ENCODE measurements around the gene MESP1.

Gene MESP1

DNA sequence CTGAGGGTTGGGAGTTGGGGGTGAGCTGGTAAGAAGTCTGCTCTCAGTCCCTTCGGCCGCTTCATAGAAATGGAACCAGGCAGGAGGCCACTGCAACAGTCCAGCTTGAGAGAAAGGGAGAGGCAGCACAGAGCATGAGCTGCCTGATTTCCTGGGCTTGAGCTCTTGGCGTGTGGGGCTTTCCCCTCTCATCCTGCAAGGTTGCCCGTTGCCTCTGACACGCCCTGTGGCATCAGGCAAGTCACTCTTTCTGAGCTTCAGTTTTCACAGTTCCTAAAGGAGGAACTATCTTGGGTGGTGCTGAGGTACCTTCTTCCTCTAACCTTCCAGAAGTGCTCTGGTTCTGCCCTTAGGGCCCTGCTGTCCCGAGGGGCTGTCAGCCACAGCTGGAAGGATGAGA, 30.0 kb upstream of the MESP1 start:
- DNase-seq (ENCODE audit: low read depth in 2 of 2, low spot score in 1 of 2), result no peak

DNA sequence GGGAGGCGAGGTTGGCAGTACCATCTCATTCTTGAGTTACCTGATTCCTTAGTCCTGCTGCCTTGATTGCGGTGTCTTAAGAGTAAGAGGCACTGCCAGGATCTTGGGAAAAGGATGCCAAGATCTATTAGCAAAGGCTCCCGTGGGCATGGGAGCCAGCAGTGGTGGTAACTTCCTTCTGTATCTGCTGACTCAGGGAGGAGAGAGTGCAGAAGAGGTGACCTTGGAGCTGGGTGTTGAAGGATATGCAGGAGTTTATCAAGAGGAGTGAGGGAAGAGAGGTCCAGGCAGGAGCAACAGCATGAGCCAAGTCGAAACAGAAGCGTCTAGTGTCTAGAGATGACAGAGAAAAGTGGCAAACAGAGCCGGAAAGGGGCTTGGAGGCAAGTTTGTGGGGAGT, 29.6 kb upstream of the MESP1 start:
- DNase-seq (ENCODE audit: low read depth in 2 of 2, low spot score in 1 of 2), result no peak

DNA sequence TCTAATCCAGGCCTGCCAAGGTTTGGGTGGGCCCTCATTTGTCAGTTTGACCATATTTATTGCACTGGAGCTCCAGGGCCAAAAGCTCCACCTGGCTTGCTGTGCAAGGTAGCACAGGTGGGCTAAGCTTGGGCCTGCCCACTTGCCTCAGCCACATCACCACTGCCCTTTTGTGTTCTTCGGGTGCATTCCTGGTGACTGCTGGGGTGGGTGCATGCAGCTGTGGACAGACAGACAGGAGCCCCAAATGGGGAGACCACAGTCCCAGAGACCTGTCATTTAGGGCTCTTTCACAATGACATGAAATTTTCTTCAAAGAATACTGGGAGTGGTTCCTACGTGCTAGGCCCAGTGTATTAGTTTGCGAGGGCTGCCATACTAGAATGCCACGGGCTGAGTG, 27.8 kb upstream of the MESP1 start:
- no peak for DNase-seq (ENCODE audit: low read depth in 2 of 2, low spot score in 1 of 2)

DNA sequence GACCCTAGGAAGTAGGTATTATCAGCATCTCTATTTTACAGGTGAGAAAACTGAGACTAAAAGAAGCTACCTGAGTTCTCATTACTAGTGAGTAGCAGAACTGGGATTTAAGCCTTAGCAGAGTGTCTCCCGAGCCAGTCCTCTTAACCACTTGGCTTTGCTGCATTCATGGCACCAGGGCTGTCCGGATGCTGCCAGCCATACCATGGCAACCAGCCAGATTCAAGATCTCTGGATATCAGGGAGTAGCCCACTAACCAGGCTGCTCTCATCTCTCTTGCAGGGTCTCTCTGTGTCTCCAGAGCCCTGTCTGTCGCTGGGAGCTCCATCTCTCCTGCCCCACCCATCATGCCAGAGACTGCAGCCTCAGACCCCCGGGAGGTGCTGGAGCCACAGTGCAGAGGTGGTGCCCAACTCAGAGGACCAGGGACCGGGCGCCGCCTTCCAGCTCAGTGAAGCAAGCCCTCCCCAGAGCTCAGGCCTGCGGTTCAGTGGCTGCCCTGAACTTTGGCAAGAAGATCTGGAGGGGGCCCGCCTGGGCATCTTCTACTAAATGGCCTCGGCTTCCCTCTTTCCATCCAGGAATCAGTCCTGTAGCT, 26.8 kb upstream of the MESP1 start:
- no peak for DNase-seq (ENCODE audit: low read depth in 2 of 2, low spot score in 1 of 2)

DNA sequence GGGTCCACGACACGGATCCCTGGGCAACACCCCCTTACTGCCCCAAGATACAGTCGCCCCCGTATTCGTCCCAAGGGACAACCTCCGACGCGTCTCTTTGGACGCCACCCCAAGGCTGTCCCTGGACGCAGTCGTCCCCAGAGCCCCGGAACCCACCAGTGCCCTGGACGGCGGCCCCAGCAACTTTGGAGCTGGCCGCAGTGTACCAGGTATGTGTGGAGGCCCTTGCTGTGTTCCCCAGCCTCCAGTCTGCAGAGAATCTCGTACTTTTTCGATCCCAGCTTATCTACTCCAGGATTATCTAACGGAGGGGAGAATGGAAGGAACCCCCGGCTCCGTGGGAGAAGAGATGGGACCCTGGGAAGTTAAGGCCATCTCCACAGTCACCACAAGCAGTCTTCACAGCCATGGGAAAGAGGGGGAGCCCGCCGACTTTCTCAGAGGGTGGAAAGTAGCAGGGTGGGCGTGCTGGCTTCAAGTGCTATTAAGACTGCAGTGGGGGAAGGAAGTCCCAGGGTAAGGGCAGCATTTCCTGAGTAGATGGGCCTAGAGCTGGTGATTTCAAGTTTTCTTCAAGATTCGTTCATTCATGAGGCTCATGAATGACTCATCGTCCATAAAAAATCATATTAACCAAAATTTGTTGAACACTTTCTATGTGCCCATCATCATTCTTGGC, 26.2 kb upstream of the MESP1 start:
- no peak for DNase-seq (ENCODE audit: low read depth in 2 of 2, low spot score in 1 of 2)

DNA sequence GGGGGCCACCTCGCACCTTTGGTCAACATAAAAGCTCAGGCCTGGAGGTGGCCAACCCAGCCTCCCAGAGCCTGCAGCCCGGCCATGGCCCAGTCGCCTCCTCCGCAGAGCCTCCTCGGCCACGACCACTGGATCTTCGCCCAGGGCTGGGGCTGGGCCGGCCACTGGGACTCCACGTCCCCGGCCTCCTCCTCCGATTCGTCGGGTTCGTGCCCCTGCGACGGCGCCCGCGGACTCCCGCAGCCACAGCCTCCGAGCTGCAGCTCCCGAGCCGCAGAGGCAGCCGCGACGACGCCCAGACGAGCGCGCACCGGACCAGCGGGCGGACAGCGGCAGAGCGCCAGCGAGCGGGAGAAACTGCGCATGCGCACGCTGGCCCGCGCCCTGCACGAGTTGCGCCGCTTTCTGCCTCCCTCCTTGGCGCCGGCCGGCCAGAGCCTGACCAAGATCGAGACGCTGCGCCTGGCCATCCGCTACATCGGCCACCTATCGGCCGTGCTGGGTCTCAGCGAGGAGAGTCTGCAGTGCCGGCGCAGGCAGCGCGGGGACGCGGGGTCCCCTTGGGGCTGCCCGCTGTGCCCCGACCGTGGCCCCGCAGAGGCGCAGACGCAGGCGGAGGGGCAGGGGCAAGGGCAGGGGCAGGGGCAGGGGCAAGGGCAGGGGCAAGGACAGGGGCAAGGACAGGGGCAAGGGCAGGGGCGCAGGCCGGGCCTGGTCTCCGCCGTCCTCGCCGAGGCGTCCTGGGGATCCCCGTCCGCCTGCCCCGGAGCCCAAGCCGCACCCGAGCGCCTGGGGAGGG, 25.4 kb upstream of the MESP1 start, which contains the start of gene MESP2:
TSS of gene MESP2 (plus strand) at position 59 of the 799 bp plus-strand sequence. CDS start at position 85, 26 bp downstream.
- DNase-seq (ENCODE audit: low read depth in 2 of 2, low spot score in 1 of 2), result no peak

DNA sequence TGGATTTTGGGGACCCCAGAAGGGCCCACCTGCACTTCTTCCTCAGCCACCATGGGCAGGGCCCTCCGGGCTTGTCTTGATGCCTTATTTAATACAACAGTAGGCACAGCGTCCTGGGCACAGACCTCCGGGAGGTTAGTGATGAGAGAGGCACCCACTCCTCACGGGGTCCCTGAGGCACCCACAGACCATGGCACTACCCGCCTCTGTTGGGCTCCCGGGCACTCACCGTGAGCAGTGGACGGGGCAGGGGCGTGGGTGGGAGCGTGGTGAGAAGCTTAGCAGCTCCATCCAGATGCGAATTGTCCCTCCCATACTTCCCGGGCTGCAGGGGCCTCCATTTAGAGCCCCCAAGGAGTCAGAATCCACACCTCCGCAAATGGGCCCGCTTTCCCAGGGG, 24.8 kb upstream of the MESP1 start:
- no peak for DNase-seq (ENCODE audit: low read depth in 2 of 2, low spot score in 1 of 2)

DNA sequence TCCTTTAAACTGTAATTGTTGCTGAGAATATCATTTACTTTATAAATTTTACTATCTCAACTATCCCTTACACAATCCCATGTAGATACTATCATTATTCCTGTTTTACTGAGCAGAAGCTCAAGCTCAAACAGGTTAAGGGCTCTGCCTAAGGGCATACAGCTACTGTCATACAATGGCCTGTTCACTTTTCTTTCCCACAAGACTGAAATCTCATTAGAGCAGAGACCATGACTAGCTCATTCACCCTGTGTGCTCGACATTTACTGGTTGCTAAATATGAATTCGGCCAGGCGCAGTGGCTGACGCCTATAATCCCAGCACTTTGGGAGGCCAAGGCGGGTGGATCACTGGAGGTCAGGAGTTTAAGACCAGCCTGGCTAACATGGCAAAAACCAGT, 23.4 kb upstream of the MESP1 start:
- DNase-seq (ENCODE audit: low read depth in 2 of 2, low spot score in 1 of 2), result no peak

DNA sequence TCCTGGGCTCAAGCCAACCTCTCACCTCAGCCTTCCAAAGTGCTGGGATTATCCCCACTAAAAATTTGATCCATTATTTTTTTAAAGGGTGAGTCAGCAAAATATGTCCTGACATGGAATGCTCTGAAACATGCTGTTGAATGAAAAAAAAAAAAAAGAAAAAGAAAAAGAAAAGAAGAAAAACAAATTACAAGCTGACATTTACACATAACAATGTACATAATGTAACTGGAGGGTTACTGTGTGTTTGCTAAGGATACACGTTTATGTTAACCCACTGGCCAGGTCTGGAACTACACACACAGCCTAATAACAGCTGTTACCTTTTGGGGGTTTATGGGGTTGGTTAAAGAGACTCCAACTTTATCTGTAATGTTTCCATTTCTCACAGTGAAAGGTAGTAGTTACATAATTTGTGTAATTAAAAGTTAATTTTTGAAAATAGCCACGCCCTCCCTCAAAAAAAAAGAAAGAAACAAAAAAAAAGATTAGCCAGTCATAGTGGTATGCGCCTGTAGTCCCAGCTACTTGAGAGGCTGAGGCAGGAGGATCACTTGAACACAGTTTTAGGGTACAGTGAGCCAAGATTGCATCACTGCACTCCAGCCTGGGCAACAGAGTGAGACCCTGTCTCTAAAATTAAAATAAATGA, 22.0 kb upstream of the MESP1 start:
- DNase-seq (ENCODE audit: low read depth in 2 of 2, low spot score in 1 of 2), result no peak

DNA sequence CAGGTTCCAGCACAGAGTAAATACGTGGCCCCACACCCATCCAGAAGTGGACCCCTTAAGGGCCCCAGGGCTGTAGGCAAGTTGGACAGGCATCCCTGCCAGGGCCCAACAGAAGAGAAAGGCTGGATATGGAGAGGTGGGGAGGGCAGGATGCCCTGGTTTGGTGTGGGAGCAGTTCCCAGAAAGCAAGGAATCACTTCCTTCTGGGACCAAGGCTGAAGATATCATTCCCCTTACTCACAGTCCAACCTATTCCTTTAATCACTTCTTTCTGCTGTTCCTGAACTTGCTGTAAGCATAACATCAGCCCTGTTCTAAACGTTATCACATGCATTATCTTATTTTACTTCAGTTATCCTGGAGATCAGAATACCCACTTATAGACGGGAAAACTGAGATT, 19.0 kb upstream of the MESP1 start:
- DNase-seq (ENCODE audit: low read depth in 2 of 2, low spot score in 1 of 2), result no peak

DNA sequence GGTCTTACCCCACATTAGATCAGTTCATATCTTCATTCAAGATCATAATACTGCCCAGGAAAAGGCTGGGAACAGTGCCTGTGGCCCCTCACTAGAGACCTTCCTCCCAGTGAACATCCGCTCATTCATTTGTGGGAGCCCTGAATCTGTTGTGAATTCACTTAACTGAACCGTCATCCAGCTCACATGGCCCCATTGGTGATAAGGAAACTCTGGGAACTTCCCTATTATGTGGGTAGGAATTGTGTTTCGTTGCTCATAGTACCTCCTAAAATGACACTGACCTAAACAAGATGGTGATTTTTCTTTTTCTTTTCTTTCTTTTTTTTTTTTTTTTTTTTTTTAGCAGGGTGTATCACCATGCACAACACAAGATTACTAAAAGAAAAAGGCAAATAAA, 18.3 kb upstream of the MESP1 start:
- DNase-seq (ENCODE audit: low read depth in 2 of 2, low spot score in 1 of 2), result no peak

DNA sequence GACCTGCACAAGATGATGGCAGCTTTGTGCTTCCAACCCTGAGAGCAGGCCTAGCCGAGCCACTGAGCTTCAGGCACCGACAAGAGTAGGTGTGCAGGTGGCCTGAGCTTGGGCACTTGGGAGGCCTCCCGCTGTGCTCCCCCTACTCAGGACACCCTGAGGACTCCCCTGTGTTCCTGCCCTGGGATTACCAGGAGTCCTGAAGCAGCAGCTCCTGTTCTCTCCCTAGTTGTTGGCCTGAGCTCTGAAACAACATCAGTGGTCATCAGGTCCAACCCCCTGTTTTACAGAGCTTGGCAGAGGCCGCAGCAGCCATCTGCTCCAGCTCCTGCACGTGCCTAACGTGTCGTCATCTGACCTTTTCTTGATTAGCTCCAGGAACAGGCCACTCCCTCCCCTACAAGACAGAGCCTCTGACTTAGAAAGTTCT, 17.0 kb upstream of the MESP1 start:
- DNase-seq (ENCODE audit: low read depth in 2 of 2, low spot score in 1 of 2), result no peak

DNA sequence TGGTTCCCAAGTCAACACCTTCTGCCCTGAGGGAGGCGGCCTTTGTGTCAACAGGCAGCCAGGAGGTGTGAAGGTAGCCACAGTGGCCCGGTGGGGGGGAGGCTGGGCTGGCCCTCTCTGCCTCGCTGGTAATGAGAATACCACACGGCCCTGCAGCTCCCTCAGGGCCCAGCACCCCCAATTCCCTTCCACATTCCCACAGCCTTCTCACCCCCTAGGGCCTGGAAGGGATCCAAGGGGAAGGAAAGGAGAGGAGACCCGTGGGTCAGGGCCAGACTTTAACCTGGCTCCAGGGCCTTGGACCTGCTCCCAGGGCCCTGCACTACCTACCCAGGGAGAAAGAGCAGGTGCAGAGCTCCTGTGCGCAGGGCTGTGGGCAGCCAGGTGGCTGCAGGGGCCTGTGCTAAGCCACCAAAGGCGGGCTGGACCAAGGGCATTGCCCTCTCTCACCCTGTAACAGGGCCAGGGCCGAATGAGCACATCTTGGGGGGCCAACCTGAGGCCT, 16.4 kb upstream of the MESP1 start:
- no peak for DNase-seq (ENCODE audit: low read depth in 2 of 2, low spot score in 1 of 2)

DNA sequence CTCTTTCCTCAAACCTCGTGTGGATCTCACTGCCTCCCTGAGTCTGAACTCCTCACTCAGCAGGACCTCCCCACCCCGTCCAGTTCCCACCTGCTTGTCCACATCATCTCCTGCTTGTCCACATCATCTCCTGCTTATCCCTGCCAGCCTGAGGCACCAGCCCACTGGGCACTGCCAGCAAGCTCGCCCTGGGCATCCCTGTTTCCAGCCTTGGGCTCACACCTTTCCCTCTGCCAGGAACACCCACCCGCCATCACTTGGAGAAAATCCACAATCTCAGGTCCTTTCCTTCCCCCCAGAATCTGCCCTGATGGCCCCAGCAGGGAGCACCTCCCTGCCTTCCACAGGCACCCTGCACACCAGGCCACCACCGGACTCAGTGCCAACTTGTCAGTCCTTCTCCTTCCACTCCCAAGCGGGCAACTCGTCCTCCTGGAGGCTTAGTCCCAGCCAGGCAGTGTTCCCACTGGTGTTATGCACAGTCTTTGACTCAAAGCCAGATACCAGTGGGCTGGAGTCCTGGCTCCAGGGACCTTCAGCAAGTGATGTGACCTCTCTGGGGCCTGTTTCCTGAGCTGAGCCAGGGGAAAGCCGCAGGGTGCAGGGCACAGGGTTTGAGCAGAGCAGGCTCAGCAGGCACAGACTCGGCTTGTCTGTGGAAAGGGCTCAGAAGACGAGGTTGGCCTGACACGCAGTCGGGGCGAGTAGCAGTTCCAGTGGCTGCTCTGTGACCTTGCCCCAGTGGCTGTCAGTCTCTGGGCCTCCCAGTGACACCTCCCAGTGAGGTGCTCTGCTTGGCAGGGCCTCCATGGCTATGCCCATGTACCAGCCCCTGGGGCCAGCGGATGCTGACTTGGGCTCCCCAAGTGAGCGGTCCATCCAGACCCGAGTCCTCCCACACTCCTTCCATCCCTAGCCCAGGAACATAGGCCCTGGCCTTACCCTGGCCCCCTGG, 15.6 kb upstream of the MESP1 start:
- no peak for DNase-seq (ENCODE audit: low read depth in 2 of 2, low spot score in 1 of 2)

DNA sequence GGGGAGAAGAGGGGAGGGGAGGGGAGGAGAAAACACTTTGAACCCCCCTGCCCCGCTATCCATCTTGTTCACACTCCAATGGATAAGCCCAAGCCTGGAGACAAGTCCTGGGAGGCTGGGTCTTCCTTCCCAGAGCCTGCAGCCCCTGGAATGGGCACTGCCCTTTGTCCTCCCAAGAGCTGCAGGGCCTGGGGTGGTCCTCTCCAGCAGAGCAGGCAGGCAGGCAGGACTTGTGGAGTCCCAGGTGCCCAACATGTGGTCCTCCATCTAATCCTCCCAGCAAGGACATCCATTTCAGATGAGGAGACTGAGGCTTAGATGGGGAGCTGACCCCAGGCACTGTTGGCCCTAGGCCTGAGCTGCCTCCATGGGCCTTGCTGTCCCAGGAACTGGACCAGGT, 14.6 kb upstream of the MESP1 start:
- no peak for DNase-seq (ENCODE audit: low read depth in 2 of 2, low spot score in 1 of 2)

DNA sequence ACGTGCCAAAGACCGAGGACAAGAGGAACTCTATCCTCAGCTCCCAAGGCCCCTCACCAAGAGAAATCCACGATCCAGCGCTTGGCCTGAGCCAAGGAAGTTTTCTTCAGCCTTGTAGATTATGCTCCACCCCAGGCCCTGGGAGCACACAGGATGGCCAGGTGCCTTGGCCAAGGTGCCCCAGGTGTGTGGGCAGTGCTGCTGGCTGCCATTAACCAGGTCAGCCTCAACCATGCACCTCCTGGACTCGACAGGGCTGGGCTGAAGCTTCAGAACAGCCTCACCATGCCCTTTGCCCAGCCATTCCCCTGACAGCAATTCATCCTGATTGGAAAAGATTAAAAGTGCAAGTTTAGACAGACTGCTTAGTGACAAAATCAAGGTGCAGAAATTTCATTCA, 10.9 kb upstream of the MESP1 start:
- no peak for DNase-seq (ENCODE audit: low read depth in 2 of 2, low spot score in 1 of 2)

DNA sequence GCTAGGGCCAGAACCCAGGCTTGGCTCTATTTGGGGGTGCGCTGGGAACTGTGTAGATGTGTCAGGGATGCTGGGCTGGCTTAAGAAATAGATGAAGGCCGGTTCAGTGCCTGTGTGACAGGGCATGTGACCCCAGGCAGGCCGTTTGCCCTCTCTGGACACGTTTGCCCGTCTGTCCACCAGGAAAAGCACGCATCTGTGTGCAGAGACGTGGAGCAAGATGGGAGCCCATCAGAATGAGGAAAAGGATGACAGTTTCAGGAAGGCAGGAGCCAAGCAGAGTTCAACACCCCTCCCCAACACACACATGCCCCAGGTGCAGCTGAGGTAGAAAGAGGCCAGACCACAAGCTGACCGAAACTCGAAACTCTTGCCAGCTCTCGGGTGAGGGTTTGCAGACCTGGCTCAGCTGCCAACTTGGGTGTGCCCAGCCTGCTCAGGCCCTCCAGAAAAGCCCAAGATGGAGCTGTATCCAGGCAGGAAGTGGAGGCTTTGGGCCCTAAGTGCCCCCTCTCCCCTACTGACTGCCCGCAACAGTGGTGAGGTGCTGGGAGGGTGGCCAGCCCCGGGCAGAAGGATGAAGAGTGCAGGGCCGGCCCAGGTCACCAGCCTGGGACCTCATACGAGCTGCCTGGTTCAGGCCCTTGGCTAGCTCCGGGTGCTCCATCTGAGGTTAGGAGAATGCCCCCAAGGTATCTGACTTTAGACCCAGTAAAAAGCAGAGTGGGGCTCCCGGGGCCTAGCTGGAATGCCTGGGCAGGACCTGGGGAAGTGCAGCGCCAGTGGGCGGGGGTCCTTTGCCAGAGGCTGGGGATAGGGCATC, 10.2 kb upstream of the MESP1 start:
- no peak for DNase-seq (ENCODE audit: low read depth in 2 of 2, low spot score in 1 of 2)

DNA sequence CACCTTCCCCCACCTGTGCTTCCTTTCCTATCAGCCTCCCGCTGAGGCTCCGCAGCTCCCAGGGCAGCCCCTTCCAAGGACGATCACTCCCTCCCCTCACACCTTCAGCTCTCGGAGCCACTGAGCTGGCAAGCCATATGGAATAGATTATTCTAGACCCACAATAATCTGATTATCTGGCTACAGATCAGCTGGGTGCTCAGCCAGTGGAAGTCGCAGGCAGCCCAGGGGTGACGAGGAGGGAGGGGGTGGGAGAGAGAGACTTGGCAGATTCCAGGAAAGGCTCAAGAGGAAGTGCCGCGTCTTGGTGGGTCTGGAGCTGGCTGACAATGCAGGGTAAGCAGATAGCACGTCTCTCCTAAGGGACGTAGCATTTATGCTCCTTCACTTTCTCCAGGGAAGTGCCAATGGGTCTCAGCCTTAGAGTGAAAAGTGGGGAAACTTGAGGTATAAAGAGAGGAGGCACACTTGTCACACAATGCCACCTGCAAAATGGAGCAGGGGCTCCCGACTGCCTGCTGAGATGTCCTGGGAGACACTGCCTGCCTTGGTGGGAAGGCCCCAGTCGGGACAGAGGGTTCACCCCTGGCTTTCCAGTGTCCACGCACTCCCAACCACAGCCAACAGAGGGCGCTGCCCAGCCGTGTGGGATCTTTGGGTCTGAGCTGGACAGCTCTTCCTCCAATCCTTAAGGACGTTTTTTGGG, 9.4 kb upstream of the MESP1 start:
- DNase-seq (ENCODE audit: low read depth in 2 of 2, low spot score in 1 of 2), result peak in 1 of 2 donors; percentile 20

DNA sequence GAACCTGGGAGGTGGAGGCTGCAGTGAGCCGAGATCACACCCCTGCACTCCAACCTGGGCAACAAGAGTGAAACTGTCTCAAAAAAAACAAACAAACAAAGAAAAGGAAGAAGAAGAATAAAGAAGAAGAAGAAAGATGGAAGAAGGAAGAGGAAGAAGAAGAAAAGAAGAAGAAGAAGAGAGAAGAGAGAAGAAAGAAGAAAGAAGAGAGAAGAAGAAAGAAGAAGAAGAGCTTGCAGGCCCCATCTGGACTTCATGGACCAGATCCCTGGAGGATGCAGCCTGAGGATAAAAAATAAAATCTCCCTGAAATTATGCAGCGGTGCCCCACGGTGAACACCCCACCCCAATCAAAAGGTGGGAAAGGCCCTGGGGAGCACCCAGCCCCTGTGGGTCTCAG, 8.8 kb upstream of the MESP1 start:
- no peak for DNase-seq (ENCODE audit: low read depth in 2 of 2, low spot score in 1 of 2)

Data from stimulated activated CD8-positive, alpha-beta memory T cell treated with anti-CD3 and anti-CD28 coated beads, Interleukin-4, amount 100 ng/mL, for 4 hours (primary cell).